ENCODE measurements around the gene LY9. TPM values are rescaled to one million over a fixed set of nuclear protein-coding genes. Genes with fewer than 3 reads are reported as not detected.

LY9 gene
- total and polyA plus RNA-seq, 12 donors = 0.10 to 1.4 (median 0.34) TPM; not detected in 6

DNA sequence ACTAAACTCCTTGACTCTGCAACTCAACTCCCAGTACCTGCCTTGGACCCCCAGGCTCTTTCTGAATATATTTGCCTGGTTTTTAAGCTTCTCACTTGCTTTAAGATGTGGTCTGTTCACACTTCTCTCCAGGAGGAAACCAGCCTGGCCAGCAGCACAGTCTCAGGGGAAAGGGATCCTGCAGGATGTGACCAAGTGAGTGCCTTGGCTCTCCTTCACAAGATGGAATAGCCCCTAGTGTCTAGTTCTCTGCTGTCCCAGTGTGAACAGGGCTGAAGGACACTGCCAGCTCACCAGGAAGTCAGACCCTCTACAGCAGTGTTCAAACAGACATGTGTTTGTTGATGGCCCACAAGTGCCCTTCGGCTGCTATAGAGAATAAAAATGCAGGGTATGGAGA is 33.8 kb downstream of the LY9 start:
- 79 to 88% methylated on average over 1 of the region's 1 CpG for WGBS, 2 donors
- no peak for TF ChIP-seq CTCF (IDR thresholded peaks at IDR 0.05)

GRCh38 chr1:160830321-160831153 is 34.6 kb downstream of the LY9 start:
- Histone ChIP-seq H3K9me3 (no peaks in the 10 kb centered on the region), H3K4me1 (no peaks in the 10 kb centered on the region), H3K27me3 (peaks cover 0 to 20% (median 0%) of the 10 kb centered on the region in 7 donors), H3K27ac (no peak overlapping the region), H3K4me3 (no peak overlapping the region), H3K36me3 (peaks cover 0 to 8% (median 0%) of the 10 kb centered on the region in 9 donors)
- intact Hi-C loops (cut with DNase I) = loop anchor here in 7 of 10 donors (5.0 to 10.0 kb wide), 5 partner anchors 106 to 264 kb away; partner anchors contain the start of genes KLHDC9 (in 3 of the 7) and ITLN2 (in 2 of the 7)
- TF ChIP-seq CTCF (IDR thresholded peaks at IDR 0.05) = peak in 7 of 9 donors; percentile 33 to 62 (median 53)
- ATAC-seq = peak in 2 of 8 donors; percentile 27 to 31
- WGBS, 2 donors = 62 to 64% methylated on average over 8 of the region's 8 CpGs
- peak; percentile 21 to 39 for DNase-seq

More for the DNA sequence above, 33.8 kb downstream of the LY9 start:
- H3K36me3 ChIP-seq = peaks cover 0 to 8% (median 0%) of the 10 kb centered on the region in 9 donors
- peaks cover 0 to 18% (median 0%) of the 10 kb centered on the region in 7 donors for H3K27me3 ChIP-seq
- H3K27ac ChIP-seq = no peak overlapping the region
- no peak overlapping the region for H3K4me3 ChIP-seq
- no peak for DNase-seq
- intact Hi-C loops (cut with DNase I) = loop anchor here in 7 of 10 donors (5.0 to 10.0 kb wide), 5 partner anchors 105 to 265 kb away; partner anchors contain the start of genes KLHDC9 (in 3 of the 7) and ITLN2 (in 2 of the 7)
- ATAC-seq = no peak
- H3K4me1 ChIP-seq = no peaks in the 10 kb centered on the region
- H3K9me3 ChIP-seq = no peaks in the 10 kb centered on the region

- TF ChIP-seq CTCF (IDR thresholded peaks at IDR 0.05) = peak; percentile 30 to 75 (median 60)
- Histone ChIP-seq H3K36me3 (peaks cover 0 to 5% (median 0%) of the 10 kb centered on the region in 9 donors), H3K27ac (no peak overlapping the region), H3K27me3 (peaks cover 0 to 20% (median 0%) of the 10 kb centered on the region in 7 donors), H3K4me3 (no peak overlapping the region), H3K9me3 (no peaks in the 10 kb centered on the region), H3K4me1 (peaks cover 0 to 44% (median 3%) of the 10 kb centered on the region in 9 donors)
- intact Hi-C loops (cut with DNase I) = loop anchor here in 8 of 10 donors (1.0 to 10.0 kb wide), 10 partner anchors 110 to 262 kb away; partner anchors contain the start of genes ITLN2 (in 6 of the 8) and KLHDC9 (in 3 of the 8)
- ATAC-seq (no peak), DNase-seq (peak in 1 of 2 donors; percentile 17)
- WGBS, 2 donors = 70 to 88% methylated on average over 3 of the region's 3 CpGs
Measured at GRCh38 chr1:160834945-160835565, 39.1 kb downstream of the LY9 start.

- no peaks in the 10 kb centered on the region for H3K9me3 ChIP-seq
- no peak for TF ChIP-seq CTCF (IDR thresholded peaks at IDR 0.05)
- intact Hi-C loops (cut with DNase I) = loop anchor here in 9 of 10 donors (1.0 to 10.0 kb wide), 10 partner anchors 111 to 261 kb away; partner anchors contain the start of genes ITLN2 (in 6 of the 9) and KLHDC9 (in 3 of the 9)
- no peak for DNase-seq
- H3K4me1 ChIP-seq = peaks cover 0 to 44% (median 3%) of the 10 kb centered on the region in 9 donors
- no peak overlapping the region for H3K27ac ChIP-seq
- 81 to 89% methylated on average over 3 of the region's 3 CpGs for WGBS, 2 donors
- H3K4me3 ChIP-seq = no peak overlapping the region
- no peak for ATAC-seq
- H3K27me3 ChIP-seq = peaks cover 0 to 14% (median 0%) of the 10 kb centered on the region in 7 donors
- no peaks in the 10 kb centered on the region for H3K36me3 ChIP-seq
Measured at GRCh38 chr1:160835751-160836150, 39.8 kb downstream of the LY9 start.

Data from heart right ventricle (tissue), 16 donors.